Cardiac muscle cell (in vitro differentiated cells and primary cell): ENCODE data around the gene COL7A1. TPM values are rescaled to one million over a fixed set of nuclear protein-coding genes. Genes with fewer than 3 reads are reported as not detected.

ENCODE experiments used
- DNase-seq, 2 donors: peaks; one replicate each; pipeline versions ENCODE4 v3.0.0 to v3.0.0-alpha.2; 2010 to 2017; ENCODE audit warnings: low read depth in 1 of 2, low spot score in 1 of 2
- H3K27ac ChIP-seq: fragments of 200-600 bp; sonication (generic); 2 replicates; pipeline ENCODE4 v1.5.1; 2016
- H3K27me3 ChIP-seq: fragments of 200-600 bp; sonication (generic); 2 replicates; pipeline ENCODE4 v1.6.0; 2016; ENCODE audit warnings: control low read depth
- H3K36me3 ChIP-seq: fragments of 200-600 bp; sonication (generic); 2 replicates; pipeline ENCODE4 v1.5.1; 2016; ENCODE audit warnings: control low read depth
- H3K4me1 ChIP-seq: fragments of 200-600 bp; sonication (generic); 2 replicates; pipeline ENCODE4 v1.8.1; 2017; ENCODE audit warnings: low read depth, mild to moderate bottlenecking, mixed run types
- H3K4me3 ChIP-seq: fragments of 200-600 bp; sonication (generic); 2 replicates; pipeline ENCODE4 v1.5.1; 2016; ENCODE audit warnings: mild to moderate bottlenecking
- H3K9me3 ChIP-seq: fragments of 200-600 bp; sonication (generic); 2 replicates; pipeline ENCODE4 v1.5.1; 2017; ENCODE audit warnings: low read depth, mild to moderate bottlenecking, control low read depth
- polyA plus RNA-seq: library from polyadenylated mRNA; unstranded; fragments of >200 nt; fragmentation: Nextera tagmentation; extraction: Ambion mirVana; gene quantifications from 2 replicates; pipeline ENCODE4 v1.2.1, GENCODE V29; 2016
- total RNA-seq: library from RNA; depleted of rRNA; stranded (reverse); fragments of >200 nt; gene quantifications from 2 replicates; pipeline ENCODE4 v1.2.3, GENCODE V29; 2016
- TF ChIP-seq, protein P1 (sequence below): IDR thresholded peaks from 2 replicates; pipeline ENCODE4 v1.5.1; 2012; ENCODE audit warnings: low read depth, mild to moderate bottlenecking, low read length

COL7A1 gene
- total and polyA plus RNA-seq, 2 experiments from 2014 or later = 53.8 to 63.0 TPM

DNA sequence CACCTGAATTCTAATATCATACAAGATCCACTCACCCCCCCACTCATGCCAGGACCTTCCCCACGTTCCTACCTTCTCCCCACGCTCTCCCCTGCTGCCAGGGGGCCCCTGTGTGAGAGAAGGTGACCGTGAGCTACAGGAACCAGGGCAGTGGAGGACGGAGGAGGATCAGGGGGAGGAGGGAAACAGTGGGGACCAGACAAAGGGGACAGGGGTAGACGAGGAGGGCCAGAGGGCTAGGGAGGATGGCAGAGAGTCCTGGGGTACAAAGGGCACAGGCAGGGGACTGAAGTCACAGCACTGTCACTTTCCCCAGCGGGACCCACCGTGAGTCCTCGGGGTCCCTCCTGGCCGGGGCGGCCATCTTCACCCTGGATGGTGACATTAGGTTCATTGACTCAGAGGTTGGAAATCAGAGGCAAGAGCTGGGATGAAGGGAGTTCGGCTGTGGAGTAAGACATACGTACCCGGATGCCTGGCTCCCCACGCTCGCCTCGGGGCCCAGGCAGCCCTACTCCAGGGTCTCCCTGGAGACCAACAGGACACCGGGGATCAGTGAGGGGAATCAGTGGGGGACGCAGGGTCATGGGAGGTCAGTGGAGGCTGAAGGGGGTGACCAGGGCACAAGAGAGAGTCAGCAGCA lies 25.2 kb downstream of the COL7A1 start:
- H3K27me3 ChIP-seq = no peaks in the 10 kb centered on the region
- no peaks in the 10 kb centered on the region for H3K4me1 ChIP-seq
- peaks cover 6% of the 10 kb centered on the region for H3K36me3 ChIP-seq
- no peaks in the 10 kb centered on the region for H3K9me3 ChIP-seq
- no peak overlapping the region for H3K27ac ChIP-seq
- no peak for DNase-seq
- TF ChIP-seq, protein P1, sequence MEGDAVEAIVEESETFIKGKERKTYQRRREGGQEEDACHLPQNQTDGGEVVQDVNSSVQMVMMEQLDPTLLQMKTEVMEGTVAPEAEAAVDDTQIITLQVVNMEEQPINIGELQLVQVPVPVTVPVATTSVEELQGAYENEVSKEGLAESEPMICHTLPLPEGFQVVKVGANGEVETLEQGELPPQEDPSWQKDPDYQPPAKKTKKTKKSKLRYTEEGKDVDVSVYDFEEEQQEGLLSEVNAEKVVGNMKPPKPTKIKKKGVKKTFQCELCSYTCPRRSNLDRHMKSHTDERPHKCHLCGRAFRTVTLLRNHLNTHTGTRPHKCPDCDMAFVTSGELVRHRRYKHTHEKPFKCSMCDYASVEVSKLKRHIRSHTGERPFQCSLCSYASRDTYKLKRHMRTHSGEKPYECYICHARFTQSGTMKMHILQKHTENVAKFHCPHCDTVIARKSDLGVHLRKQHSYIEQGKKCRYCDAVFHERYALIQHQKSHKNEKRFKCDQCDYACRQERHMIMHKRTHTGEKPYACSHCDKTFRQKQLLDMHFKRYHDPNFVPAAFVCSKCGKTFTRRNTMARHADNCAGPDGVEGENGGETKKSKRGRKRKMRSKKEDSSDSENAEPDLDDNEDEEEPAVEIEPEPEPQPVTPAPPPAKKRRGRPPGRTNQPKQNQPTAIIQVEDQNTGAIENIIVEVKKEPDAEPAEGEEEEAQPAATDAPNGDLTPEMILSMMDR = no peak
- no peak overlapping the region for H3K4me3 ChIP-seq

DNA sequence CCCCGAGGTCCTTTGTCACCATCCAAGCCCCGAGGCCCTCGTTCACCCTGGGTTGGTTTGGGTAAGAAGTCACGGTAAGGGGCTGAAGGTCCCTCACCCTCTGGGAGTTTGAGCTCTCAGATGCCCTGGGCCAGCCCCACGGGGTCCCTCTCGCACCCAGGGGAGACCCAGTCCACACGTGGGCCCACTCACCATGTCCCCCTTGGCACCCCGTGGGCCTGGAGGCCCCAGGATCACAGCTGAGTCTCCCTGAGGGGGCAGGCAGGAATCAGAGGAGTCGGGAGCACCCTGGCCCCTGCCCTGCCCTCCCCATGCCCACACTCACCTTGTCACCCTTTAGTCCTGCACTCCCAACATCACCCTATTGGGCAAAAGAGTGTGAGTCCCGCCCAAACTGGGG lies 25.7 kb downstream of the COL7A1 start:
- peaks cover 6% of the 10 kb centered on the region for H3K36me3 ChIP-seq
- H3K9me3 ChIP-seq = no peaks in the 10 kb centered on the region
- TF ChIP-seq, protein P1 = no peak

DNA sequence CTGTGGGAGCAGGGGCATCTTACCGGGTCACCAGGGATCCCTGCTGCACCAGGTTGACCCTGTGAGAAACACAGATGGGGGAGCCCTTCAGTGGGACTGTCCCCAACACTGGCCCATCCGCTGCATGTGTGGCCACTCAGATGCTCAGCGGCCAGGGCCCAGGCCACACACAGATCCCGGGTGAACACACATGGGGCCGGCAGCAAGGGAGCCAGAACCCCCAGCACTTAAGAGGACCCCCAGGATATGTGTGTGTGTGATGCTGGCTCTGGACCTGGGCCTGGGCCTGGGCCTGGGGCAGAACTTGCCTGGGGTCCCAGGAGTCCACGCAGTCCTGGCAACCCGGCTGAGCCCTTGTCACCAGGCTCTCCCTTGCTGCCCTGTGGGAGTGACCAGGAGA lies 26.7 kb downstream of the COL7A1 start:
- TF ChIP-seq, protein P1 = no peak
- no peaks in the 10 kb centered on the region for H3K4me1 ChIP-seq
- DNase-seq = no peak
- H3K36me3 ChIP-seq = peaks cover 6% of the 10 kb centered on the region
- H3K4me3 ChIP-seq = no peak overlapping the region
- no peaks in the 10 kb centered on the region for H3K27me3 ChIP-seq
- H3K27ac ChIP-seq = no peak overlapping the region
- H3K9me3 ChIP-seq = no peaks in the 10 kb centered on the region

More for the DNA sequence above, 25.7 kb downstream of the COL7A1 start:
- no peak overlapping the region for H3K27ac ChIP-seq
- no peak for DNase-seq
- H3K4me3 ChIP-seq = no peak overlapping the region
- H3K4me1 ChIP-seq = no peaks in the 10 kb centered on the region
- no peaks in the 10 kb centered on the region for H3K27me3 ChIP-seq

DNA sequence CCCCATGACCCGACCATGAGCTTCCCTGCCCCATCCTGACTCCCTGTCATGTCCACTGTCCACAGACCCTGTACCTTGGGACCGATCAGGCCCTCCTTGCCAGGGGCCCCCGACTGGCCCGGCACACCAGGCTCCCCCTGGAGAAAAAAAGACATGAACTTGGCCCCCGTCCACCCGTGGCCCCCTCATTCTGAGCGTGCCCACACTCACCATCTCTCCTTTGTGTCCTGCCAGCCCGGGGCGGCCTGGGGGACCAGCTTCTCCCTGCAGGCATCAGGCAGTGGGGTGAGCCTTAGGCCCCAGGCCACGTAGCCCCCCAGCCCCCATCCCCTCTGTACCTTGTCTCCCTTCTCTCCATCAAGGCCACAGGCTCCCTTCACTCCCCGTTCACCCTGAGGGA lies 27.6 kb downstream of the COL7A1 start:
- H3K4me1 ChIP-seq = no peaks in the 10 kb centered on the region
- peaks cover 6% of the 10 kb centered on the region for H3K36me3 ChIP-seq
- H3K27me3 ChIP-seq = no peaks in the 10 kb centered on the region
- DNase-seq = no peak
- H3K27ac ChIP-seq = no peak overlapping the region
- no peak overlapping the region for H3K4me3 ChIP-seq
- TF ChIP-seq, protein P1 = no peak
- H3K9me3 ChIP-seq = no peaks in the 10 kb centered on the region

DNA sequence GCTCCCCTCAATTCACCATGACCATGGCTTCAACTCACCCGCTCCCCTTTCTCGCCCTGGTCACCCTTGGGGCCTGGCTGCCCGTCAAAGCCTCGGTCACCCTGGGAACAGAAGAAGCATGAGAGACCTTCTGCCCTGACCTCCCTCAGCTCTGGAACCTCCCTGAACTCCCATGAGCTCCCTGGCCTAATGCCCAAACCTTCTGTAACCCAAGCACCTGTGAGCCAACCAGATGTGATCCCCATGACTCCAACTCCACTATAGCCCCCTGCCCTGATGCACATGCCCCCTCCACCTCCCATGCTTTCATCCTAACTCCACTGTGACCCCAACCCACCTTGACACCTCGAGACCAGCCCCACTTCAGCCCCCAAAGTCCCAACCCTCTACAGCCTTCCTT lies 28.0 kb downstream of the COL7A1 start:
- TF ChIP-seq, protein P1 = no peak
- DNase-seq = no peak
- Histone ChIP-seq H3K27ac (no peak overlapping the region), H3K4me3 (no peak overlapping the region), H3K4me1 (no peaks in the 10 kb centered on the region), H3K36me3 (peaks cover 6% of the 10 kb centered on the region), H3K27me3 (no peaks in the 10 kb centered on the region), H3K9me3 (no peaks in the 10 kb centered on the region)

DNA sequence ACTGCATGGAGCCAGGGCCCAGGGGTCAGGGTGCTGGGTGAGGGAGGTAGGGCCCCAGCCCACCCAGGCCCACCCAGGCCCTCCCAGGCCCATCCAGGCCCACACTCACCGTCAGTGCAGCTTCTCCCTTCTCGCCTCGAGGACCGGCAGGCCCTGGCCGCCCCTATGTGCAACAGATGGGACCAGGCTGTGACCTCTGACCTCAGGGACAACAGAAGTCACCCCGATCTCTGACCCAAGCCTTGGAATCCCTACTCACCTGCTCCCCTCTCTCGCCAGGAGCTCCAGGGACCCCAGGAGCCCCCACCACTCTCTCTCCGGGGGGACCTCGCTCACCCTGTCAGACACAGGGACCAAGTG lies 28.7 kb downstream of the COL7A1 start:
- peaks cover 5% of the 10 kb centered on the region for H3K4me1 ChIP-seq
- no peak for DNase-seq
- H3K27me3 ChIP-seq = no peaks in the 10 kb centered on the region
- no peaks in the 10 kb centered on the region for H3K9me3 ChIP-seq
- TF ChIP-seq, protein P1 = no peak
- peaks cover 6% of the 10 kb centered on the region for H3K36me3 ChIP-seq
- H3K4me3 ChIP-seq = no peak overlapping the region
- no peak overlapping the region for H3K27ac ChIP-seq
